Measurements from ENCODE around the gene NDP.

Gene NDP

DNA sequence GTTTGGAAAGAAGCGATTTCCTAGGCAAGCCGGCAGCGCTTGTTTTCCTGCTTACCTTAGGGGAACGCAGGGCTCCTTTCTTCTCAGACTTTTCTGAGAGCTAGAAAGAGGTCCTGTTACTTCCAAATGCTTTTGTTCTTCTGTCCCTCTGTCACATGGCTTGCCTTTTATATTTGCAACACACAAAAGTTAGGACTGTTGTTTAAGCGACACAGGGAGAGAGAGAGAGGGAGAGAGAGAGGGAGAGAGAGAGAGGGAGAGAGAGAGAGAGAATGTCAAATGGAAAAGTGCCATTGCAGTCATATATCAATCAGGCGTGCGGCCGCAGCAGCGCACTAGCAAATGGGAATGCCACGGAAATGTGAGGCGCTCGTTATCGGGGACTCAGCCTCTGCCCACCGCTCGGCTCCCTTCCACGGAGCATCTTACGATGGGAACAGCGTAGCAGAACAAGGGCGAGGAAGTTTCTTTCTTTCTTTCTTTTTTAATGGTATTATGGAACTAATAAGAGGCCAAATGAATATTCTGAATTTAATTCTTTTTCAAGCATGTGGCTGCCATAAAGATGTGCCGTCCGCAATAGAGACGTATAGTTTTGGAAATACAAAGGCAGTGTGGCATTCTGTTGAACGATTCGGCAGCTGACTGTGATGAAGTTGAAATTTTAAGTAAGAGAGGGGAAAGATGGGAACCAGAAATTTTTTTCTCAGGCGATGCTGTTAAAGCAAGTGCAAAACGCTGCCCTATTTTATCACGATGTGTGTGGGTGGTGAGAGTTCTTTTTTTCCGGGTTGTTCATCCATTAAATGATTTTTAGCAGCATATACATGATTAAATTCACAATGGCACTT is at the start of gene NDP:
NDP (minus strand) TSS at position 142 of the 851 bp plus-strand sequence. CDS start 14,745 bp downstream, outside the sequence.
- DNase-seq (ENCODE audit: low read depth) = no peak

DNA sequence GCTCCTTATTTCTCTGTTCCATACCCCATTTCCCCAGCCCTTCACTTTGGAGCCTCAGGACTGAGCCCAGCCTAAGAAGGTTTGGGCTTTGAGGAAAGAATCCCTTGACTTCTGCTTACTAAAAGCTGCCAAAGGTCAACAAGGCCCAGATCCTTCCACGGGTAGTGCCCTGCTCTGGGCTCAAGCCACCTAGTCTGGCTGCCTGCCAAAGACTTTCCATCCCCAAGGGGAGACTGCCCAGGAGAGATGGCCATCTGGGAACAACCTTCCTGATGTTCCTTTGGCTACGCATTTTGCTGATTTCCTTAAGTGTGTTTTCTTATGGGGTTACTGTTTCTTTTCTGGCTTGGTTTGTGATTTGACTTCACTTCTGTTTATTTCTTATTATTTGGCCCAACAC is 49.8 kb upstream of the NDP start:
- DNase-seq (ENCODE audit: low read depth) = no peak

DNA sequence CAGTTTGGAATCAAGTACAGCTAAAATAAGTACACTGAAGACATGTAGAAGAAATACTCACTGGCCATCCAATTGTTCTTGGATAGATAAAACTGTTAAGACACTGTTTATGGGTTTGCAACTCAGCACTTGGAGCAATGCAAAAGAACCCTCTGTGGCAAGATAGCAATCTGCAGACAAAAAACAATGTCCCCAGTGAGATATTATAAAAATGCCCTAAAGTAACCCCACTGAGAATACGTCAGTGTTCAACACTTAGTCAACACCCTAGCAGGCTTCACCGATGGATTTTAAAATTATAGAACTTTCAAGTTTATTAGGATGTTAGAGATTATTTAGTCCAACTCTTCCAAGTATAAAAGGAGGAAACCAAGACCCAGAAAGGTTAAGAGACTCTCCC is 47.5 kb upstream of the NDP start:
- DNase-seq (ENCODE audit: low read depth) = no peak

- DNase-seq (ENCODE audit: low read depth) = no peak
These were observed 46.7 kb upstream of the NDP start for GRCh38 chrX:44019911-44020310.

DNA sequence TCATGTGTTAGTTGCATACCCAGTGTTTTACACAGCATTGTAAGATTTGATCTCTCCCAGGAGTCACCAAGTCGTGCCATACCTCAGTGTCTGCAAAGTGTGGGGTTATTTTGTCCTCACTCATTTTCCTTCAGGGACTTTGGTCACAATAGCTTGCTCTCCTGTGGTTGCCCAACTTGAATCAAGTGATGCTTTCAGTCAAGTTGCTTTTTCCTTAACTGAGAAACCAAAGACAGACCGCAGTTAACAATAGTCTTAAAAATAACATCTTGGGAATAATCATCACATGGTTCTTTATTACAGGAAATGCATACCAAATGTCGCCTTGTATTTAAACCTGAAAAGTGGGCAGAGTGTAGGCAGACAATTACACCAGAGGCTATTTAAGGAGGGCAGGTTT is 44.5 kb upstream of the NDP start:
- no peak for DNase-seq (ENCODE audit: low read depth)

- no peak for DNase-seq (ENCODE audit: low read depth)
These were observed 43.7 kb upstream of the NDP start for GRCh38 chrX:44016906-44017305.

DNA sequence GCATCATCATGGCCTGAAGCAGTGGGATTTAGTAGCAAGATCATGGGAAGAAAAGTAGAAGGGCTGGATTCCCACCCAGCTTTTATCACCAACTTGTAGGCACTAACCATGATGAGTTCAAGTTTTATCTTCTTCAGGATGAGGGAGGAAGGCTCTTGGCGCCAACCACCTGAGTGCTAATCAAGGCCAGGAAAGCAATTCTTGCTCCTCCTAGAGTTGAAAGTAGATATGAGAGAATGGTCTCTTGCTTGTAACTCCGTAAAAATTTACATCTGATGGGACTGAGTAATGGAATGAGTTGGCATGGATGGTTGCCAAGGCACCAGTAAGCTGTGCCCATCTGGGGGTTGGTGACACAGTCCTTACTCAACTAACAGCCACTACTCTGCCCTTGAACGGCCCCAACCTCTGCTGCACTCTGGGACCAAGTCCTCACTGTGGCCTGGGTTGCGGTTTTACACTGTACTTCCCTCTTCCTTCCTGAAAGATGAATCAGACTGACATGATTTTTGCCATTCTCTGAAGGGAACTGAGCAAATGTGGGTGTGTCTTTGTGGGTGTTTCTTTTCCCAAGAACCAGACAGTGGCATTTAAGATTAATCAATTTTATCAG is 39.4 kb upstream of the NDP start:
- DNase-seq (ENCODE audit: low read depth) = peak; percentile 14

DNA sequence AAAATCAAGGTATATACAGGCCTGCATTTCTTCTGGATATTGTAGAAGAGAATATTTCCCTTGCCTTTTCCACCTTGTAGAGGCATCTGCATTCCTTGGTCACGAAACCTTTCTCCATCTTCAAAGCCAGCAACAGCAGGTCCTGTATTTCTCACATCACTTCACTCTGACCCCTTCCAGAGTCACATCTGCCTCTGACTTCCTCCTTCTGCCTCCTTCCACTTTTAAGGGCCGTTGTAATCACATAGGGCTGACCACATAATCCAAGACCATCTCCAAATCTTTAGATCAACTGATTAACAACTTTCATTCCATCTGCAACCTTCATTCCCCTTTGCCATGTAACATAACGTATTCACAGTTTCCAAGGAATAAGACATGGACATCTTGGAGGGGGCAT is 38.3 kb upstream of the NDP start:
- no peak for DNase-seq (ENCODE audit: low read depth)

DNA sequence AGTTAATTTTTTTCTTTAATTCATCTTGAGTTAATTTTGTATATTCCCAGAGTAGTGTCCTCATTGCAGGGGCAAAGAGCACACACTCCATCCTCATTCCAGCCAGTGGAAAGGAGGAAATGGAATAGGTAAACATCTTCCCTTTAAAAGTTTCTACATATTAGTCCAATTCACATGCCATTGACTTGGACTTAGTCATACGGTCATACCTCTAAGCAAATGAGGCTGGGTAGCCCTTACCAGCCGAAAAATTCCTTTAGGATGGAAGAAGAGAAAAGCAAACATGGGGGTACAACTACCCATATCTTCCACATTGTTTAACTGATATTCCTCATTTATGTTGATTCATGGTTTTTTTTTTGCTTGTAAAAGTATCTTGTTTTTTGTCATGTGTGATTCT is 37.4 kb upstream of the NDP start:
- DNase-seq (ENCODE audit: low read depth) = no peak

GRCh38 chrX:44006081-44006480 is 32.9 kb upstream of the NDP start:
- DNase-seq (ENCODE audit: low read depth) = no peak

DNA sequence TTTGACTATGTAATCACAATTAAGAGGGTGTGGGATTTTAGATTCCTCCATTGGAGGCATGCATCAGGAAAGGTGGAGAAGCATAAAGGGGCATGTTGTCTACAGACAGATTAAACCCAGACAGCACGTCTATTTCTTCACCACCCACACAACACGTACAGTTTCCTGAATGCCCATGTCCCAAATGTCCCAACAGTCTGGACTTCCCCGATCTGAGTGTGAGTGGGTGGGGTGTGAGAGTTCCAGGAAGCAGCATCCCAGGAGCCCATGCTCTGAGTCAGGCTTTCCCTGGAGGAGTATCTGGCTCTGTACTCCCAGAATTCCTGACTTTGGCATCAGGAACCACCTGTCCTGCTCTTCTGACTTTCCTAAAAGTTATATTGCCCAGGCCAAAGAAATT is 30.8 kb upstream of the NDP start:
- no peak for DNase-seq (ENCODE audit: low read depth)

DNA sequence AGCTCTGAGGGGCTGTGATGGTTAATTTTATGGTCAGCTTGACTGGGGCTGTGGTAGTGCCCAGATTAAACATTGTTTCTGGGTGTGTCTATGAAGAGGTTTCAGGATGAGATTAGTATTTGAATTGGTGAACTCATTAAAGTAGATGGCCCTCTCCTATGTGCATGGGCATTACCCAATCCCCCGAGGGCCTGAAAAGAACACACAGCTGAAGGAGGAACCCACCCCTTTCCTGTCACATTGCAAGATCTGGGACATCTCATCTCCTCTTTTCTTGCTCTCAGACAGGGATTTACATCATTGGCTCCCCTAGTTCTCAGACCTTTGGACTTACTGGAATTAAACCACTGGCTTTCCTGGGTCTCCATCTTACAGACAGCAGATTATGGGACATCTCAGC is 29.4 kb upstream of the NDP start:
- DNase-seq (ENCODE audit: low read depth) = no peak

DNA sequence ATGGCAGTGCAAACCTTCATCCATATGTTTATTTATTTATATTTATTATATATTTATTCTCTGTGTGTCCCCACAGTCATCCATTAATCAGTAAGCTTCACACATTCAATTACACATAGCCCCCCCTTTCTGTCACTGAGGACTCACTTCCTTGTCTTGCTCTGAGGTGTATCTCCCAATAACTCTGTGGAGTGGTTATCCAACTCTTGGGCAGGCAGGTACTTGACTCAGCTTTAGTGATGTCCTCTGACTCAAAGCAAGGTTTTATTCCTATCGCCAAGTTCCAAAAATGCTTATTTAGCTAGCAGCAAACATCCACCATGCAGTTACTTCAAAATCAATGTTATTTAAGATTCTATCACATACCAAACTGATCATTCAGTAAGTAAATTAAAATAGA is 25.2 kb upstream of the NDP start:
- no peak for DNase-seq (ENCODE audit: low read depth)

DNA sequence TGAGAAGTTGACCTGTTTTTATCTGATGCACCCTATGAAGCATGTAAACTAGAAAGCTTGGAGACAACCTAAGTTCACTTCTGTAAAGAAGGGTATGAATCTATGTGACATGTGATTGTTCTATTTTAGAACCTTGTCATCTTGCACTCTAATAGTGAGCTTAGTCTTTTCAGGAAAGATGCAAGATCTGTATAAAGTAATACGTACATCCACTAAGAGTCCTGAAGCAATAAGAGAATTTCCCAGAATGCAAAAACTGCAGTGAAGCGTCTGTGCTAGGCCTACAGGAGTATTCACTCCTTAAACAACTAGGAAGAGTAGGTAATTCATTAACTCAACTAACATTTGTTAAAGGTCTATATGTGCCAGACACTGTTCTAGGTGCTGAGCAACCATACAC is 23.3 kb upstream of the NDP start:
- no peak for DNase-seq (ENCODE audit: low read depth)

DNA sequence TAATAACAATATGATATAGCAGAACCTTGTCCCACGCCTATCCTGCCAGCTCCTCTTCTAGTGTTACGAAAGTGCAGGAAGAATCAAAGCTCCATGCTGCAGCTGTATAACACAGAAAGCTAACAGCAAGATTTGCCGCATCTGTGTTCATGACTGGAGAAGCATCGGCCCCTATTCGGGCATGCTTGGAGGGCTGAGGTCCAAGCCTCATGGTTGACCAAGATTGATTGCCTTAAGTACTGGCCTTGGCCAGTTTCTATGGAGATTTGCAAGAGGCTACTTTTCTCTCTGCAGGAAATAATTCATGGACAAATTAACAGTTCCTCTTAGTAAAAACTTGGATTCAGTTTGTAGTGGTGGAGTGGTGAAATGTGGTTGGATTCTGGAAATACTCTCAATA is 12.9 kb upstream of the NDP start:
- DNase-seq (ENCODE audit: low read depth) = no peak

GRCh38 chrX:43985511-43985910 is 12.3 kb upstream of the NDP start:
- DNase-seq (ENCODE audit: low read depth) = no peak

DNA sequence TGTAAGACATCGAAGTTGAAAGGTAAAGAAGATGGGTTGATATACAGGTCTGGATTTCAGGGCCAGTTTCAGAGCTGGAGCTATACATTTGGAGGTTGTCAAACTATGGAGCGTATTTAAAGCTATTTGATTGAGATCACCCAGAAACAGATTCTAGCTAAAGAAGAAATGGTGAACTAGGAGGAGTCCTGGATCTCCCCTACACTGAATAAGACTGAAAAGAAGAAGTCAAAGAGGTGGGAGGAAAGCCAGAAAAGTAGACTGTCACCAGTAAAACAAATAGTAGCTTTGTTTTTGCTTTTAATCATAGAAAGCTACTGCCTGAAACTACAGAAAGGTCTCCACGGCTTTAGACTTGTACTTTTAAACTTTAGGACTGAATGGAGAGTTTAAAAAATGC is 5.0 kb upstream of the NDP start:
- DNase-seq (ENCODE audit: low read depth) = no peak

- no peak for DNase-seq (ENCODE audit: low read depth)
These were observed 3.0 kb upstream of the NDP start for GRCh38 chrX:43976205-43976604.

GRCh38 chrX:43975796-43976195 is 2.6 kb upstream of the NDP start:
- no peak for DNase-seq (ENCODE audit: low read depth)

- DNase-seq (ENCODE audit: low read depth) = no peak
These were observed 1.7 kb upstream of the NDP start for GRCh38 chrX:43974741-43975465.

DNA sequence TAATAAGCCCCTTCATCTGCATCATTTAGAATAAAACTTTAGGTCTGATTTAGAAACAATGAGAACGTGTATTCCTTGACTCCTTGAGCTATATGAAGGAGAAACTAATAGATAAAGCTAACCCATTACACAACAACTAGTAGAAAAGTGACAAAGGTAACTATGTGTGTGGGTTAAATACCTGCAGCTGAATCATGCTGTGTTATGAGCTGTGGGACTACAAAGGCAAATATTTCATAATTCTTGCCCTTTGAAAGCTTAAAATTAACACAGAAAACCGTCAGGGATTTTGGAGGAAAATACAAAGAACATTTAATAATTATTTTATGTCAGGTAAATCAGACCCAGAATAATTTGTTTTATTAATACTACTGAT is 898 bp upstream of the NDP start:
- DNase-seq (ENCODE audit: low read depth) = no peak

DNA sequence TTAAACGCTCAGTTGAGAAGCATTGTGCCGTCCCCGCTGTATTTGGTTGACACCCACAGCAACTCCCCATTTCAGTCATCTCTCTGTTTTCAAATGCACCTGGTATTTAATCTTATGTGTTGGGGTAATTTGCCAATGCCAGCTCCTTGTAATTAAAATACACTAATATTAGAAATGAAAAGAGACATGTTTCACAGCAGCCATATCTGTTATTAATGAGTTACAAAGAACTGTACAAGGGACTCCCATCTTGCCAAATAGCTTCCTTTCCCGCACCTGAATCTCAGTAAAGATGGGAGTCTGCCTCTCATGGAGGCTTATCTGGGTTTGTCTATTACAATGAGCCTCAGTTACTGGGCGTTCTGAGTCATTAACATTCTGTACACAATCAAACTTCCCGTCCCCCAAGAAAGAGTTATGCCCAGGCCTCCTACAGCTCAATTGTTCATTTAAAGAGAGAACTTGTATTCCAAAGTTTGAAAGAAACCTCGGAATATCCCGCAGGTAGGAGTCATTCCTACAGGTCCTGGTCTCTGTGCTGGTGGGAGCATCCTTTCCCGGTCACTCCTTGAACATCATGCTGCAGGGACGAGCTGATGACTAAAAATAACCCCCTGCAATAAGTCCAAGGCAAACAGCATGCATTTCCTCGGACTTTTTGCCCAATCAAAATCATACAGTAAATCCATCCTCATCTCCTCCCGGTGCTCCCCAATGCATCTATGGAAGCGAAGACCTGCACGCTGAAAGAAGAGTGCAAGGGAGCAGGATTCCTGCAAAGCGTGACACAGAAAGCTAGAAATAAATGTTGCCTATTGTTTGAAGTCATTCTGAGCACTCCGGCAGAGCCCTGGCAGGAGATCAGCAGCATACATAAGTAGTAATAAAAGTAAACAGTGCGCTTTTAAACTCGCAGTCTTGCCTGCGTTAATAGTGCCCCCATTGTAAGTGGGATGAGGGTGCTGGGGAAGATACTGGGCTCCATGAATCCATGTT is 926 bp downstream of the NDP start:
- no peak for DNase-seq (ENCODE audit: low read depth)
